Endodermal cell (in vitro differentiated cells): ENCODE data around the gene ADCY4. TPM values are rescaled to one million over a fixed set of nuclear protein-coding genes. Genes with fewer than 3 reads are reported as not detected.

Source experiments
- DNase-seq: peaks from one replicate; pipeline ENCODE4 v3.0.0-alpha.2; 2017
- H3K27ac ChIP-seq: 2 replicates; pipeline ENCODE4 v1.5.1; 2013; ENCODE audit warnings: mild to moderate bottlenecking, low read depth, low read length, moderate library complexity
- H3K27me3 ChIP-seq: 2 replicates; pipeline ENCODE4 v1.6.1; 2013; ENCODE audit warnings: mild to moderate bottlenecking, low read length, moderate library complexity; ENCODE audit not compliant: insufficient read depth, control insufficient read depth, poor library complexity, severe bottlenecking
- H3K36me3 ChIP-seq: 2 replicates; pipeline ENCODE4 v1.7.0; 2013; ENCODE audit warnings: mild to moderate bottlenecking, low read length, moderate library complexity; ENCODE audit not compliant: control insufficient read depth, insufficient read depth
- H3K4me1 ChIP-seq: one replicate; pipeline ENCODE4 v1.7.0; 2013; ENCODE audit warnings: low read length; ENCODE audit not compliant: control insufficient read depth, insufficient read depth
- H3K4me3 ChIP-seq: 2 replicates; pipeline ENCODE4 v1.5.1; 2013; ENCODE audit warnings: mild to moderate bottlenecking, low read length, moderate library complexity
- H3K9ac ChIP-seq: 2 replicates; pipeline ENCODE4 v1.6.1; 2013; ENCODE audit warnings: mild to moderate bottlenecking, low read length, moderate library complexity; ENCODE audit not compliant: poor library complexity, severe bottlenecking; ENCODE audit errors: extremely low read depth
- H3K9me3 ChIP-seq: 2 replicates; pipeline ENCODE4 v1.6.1; 2013; ENCODE audit warnings: mild to moderate bottlenecking, low read length, moderate library complexity; ENCODE audit not compliant: control insufficient read depth
- H3K27ac Mint-ChIP-seq: 2 replicates; pipeline ENCODE4 v1.8.0; 2020; ENCODE audit warnings: mixed read lengths
- H3K27me3 Mint-ChIP-seq: 2 replicates; pipeline ENCODE4 v1.8.0; 2021; ENCODE audit warnings: mild to moderate bottlenecking, mixed read lengths; ENCODE audit not compliant: insufficient read depth
- H3K36me3 Mint-ChIP-seq: 2 replicates; pipeline ENCODE4 v1.8.0; 2020; ENCODE audit warnings: low read depth, mixed read lengths
- H3K4me1 Mint-ChIP-seq: 2 replicates; pipeline ENCODE4 v1.8.0; 2020; ENCODE audit warnings: mixed read lengths
- H3K4me3 Mint-ChIP-seq: 2 replicates; pipeline ENCODE4 v1.8.0; 2020; ENCODE audit warnings: mild to moderate bottlenecking, moderate library complexity, mixed read lengths
- H3K9me3 Mint-ChIP-seq: 2 replicates; pipeline ENCODE4 v1.8.0; 2020; ENCODE audit warnings: mild to moderate bottlenecking, mixed read lengths
- WGBS, 2 experiments: methylation state at CpG; one replicate each; pipeline versions ENCODE4 v1.1.5 to v1.1.7; 2013; ENCODE audit warnings: missing lambda C conversion rate in 2 of 2, mixed read lengths in 1 of 2; ENCODE audit not compliant: insufficient coverage in 1 of 2, insufficient read length in 1 of 2; 5-methylcytosine and 5-hydroxymethylcytosine counted together
- total RNA-seq, 2 donors: library from RNA; stranded (reverse); fragmentation: NEBNext Ultra II Directional in 1 of 2; extraction: Animal tissue kit (Norgen Biotek cat#: 25700) in 1 of 2; gene quantifications; 2 replicates in 1 of 2; 3 replicates in 1 of 2; pipeline ENCODE4 v1.2.1, GENCODE V29; 2021
- TF ChIP-seq, protein P1 (sequence below): fragments of 200-600 bp; sonication (generic); conservative IDR thresholded peaks from 2 replicates; pipeline ENCODE4 v1.5.0; 2021; ENCODE audit warnings: antibody characterized with exemption, mild to moderate bottlenecking

The ADCY4 gene
- total RNA-seq, 2 donors from 2014 or later: not detected

DNA sequence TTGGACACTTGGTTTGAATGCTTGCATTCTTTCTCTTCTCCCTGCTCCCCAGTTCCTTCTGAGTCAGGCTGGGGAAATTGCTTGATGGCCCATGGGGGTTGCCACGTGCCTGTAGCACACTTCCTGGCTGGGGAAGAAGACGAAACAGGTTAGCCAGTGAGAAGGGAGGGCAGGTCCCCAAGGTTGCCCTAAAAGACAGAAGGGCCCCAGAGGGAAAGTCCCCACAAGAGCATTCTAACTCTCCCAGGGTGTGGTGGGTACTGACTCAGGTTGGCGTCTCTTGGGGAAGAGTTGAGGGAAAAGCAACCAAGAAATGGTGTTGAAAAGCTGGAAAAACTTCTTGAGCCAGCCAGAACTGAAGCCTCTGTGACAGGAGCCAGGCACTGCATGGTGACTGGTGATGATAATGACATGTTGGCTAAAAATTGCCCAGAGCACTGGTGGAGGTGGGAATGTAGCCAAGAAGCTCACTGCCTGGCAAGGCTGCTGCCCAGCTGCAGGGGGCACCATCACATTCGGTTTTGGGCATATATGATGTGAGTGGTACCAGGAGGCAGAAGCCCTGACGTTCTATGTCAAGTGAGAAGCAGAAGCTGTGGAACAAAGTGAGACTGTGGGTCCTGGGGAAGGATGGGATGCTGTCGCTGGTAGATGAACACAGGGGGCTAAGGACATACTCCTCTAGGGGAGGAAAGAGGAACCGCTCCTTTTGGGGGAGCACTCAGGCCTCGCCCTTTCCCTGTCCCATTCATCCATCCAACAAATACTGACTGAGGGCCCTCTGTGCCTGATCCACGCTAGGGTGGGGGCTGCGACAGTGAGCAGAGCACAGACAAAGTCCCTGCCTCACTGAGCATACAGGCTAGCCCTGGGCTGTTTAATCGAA lies 55.3 kb downstream of the ADCY4 start:
- TF ChIP-seq, protein P1, sequence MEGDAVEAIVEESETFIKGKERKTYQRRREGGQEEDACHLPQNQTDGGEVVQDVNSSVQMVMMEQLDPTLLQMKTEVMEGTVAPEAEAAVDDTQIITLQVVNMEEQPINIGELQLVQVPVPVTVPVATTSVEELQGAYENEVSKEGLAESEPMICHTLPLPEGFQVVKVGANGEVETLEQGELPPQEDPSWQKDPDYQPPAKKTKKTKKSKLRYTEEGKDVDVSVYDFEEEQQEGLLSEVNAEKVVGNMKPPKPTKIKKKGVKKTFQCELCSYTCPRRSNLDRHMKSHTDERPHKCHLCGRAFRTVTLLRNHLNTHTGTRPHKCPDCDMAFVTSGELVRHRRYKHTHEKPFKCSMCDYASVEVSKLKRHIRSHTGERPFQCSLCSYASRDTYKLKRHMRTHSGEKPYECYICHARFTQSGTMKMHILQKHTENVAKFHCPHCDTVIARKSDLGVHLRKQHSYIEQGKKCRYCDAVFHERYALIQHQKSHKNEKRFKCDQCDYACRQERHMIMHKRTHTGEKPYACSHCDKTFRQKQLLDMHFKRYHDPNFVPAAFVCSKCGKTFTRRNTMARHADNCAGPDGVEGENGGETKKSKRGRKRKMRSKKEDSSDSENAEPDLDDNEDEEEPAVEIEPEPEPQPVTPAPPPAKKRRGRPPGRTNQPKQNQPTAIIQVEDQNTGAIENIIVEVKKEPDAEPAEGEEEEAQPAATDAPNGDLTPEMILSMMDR: peak; percentile 36
- WGBS, 2 experiments: 89 to 93% methylated on average over 7 to 11 of the region's 11 CpGs
- Mint-ChIP-seq H3K36me3 (no peaks in the 10 kb centered on the region), H3K27me3 (no peaks in the 10 kb centered on the region), H3K9me3 (no peaks in the 10 kb centered on the region), H3K27ac (no peak overlapping the region), H3K4me1 (no peaks in the 10 kb centered on the region), H3K4me3 (no peak overlapping the region)
- DNase-seq: no peak
- no peaks in the 10 kb centered on the region for H3K4me1 ChIP-seq
- no peaks in the 10 kb centered on the region for H3K27me3 ChIP-seq
- no peak overlapping the region for H3K4me3 ChIP-seq
- no peak overlapping the region for H3K27ac ChIP-seq
- no peaks in the 10 kb centered on the region for H3K9me3 ChIP-seq
- no peaks in the 10 kb centered on the region for H3K36me3 ChIP-seq
- H3K9ac ChIP-seq: no peak overlapping the region

DNA sequence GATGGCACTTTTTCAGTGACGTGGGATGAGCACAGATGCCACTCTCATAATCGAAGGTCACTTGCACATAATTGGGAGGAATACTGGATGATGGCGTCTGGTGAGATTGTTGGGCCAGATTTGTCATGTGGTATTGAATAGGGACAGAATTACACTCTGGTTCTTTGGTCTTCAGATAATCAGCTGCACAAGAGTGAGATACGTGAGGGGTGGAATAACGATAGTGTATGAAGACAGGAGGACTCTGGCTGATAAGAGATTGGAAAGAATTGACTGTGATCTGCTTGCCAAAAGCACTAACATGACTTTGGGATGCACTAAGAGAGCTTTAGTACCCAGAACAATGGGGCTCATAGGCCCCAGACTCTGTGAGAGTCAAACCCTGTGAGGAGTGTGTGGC lies 56.4 kb downstream of the ADCY4 start:
- H3K27ac Mint-ChIP-seq: no peak overlapping the region
- no peak overlapping the region for H3K9ac ChIP-seq
- DNase-seq: no peak
- H3K27me3 ChIP-seq: no peaks in the 10 kb centered on the region
- H3K9me3 Mint-ChIP-seq: no peaks in the 10 kb centered on the region
- H3K27ac ChIP-seq: no peak overlapping the region
- no peaks in the 10 kb centered on the region for H3K4me1 Mint-ChIP-seq
- H3K4me3 ChIP-seq: no peak overlapping the region
- no peaks in the 10 kb centered on the region for H3K4me1 ChIP-seq
- H3K36me3 ChIP-seq: no peaks in the 10 kb centered on the region
- TF ChIP-seq, protein P1: no peak
- H3K9me3 ChIP-seq: no peaks in the 10 kb centered on the region
- H3K36me3 Mint-ChIP-seq: no peaks in the 10 kb centered on the region
- H3K4me3 Mint-ChIP-seq: no peak overlapping the region
- H3K27me3 Mint-ChIP-seq: no peaks in the 10 kb centered on the region
- 93 to 94% methylated on average over 5 of the region's 5 CpGs for WGBS, 2 experiments

DNA sequence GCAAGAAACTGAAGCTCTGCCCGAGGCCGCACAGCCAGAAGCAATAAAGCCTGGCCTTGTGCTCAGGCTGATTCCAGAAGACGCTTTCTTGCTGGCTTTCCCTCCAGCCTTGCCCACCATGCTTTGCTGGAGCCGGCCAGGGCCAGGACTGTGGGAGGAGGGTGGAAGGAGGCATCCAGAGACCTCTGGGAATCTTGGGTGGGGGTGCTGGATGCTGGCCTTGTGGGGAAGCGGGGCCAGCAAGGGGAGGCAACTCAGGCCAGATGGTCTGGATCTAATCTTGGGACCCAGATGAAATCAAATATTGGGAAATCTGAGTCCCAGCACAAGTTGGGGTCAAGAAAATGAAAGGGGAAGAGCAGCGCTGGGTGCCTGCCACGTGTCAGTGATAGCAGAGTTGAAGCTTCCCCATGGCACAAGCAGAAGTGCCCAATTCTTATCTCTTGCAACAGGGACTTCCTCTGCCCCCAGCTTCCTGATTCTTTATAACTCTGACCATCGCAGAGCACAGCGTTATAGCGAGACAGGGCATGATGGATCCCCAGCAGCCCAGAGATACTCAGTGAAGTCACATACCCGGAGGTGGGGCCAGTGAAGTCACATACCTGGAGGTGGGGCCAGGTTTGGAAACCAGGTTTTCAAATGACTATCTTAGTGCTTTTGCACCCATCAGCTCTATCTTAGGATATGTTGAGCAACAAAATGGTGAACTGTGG lies 57.1 kb downstream of the ADCY4 start:
- H3K36me3 ChIP-seq: no peaks in the 10 kb centered on the region
- H3K4me1 ChIP-seq: no peaks in the 10 kb centered on the region
- no peaks in the 10 kb centered on the region for H3K27me3 ChIP-seq
- no peak overlapping the region for H3K4me3 Mint-ChIP-seq
- no peaks in the 10 kb centered on the region for H3K9me3 ChIP-seq
- no peak for DNase-seq
- H3K27ac Mint-ChIP-seq: no peak overlapping the region
- TF ChIP-seq, protein P1: no peak
- no peaks in the 10 kb centered on the region for H3K9me3 Mint-ChIP-seq
- H3K9ac ChIP-seq: no peak overlapping the region
- no peak overlapping the region for H3K27ac ChIP-seq
- no peaks in the 10 kb centered on the region for H3K36me3 Mint-ChIP-seq
- H3K4me1 Mint-ChIP-seq: no peaks in the 10 kb centered on the region
- 89 to 90% methylated on average over 8 to 11 of the region's 11 CpGs for WGBS, 2 experiments
- no peak overlapping the region for H3K4me3 ChIP-seq
- no peaks in the 10 kb centered on the region for H3K27me3 Mint-ChIP-seq
